HepG2 (cell line): Measurements from ENCODE around the gene C2orf92. TPM values are rescaled to one million over a fixed set of nuclear protein-coding genes. Genes with fewer than 3 reads are reported as not detected.

Experiments
- ATAC-seq: fragments of 200-7000 bp; cut with Tn5 transposase; 3 replicates; pipeline ENCODE4 v1.9.1; 2020; ENCODE audit warnings: mild to moderate bottlenecking, moderate library complexity
- BruUV-seq: library from RNA; stranded (reverse); fragments of 400-500 nt; replicated peaks from 2 replicates; lab custom pipeline; 2021; lab: Mats Ljungman, UMichigan
- CTCF ChIA-PET: fragments of 300-600 bp; formaldehyde crosslinking; extraction: SDS; loops from one replicate; lab custom pipeline; 2021; ENCODE audit warnings: low total read pairs, inconsistent platforms, low intra/inter-chr PET ratio; lab: Yijun Ruan, JAX
- POLR2A ChIA-PET: fragments of 350-600 bp; sonication (Branson Sonifier 250); formaldehyde crosslinking; loops from one replicate; lab custom pipeline; 2020; ENCODE audit warnings: antibody characterized with exemption, inconsistent platforms; lab: Yijun Ruan, JAX
- DNase-seq: peaks from one replicate; pipeline ENCODE4 v3.0.0-alpha.2; 2015; ENCODE audit warnings: low spot score
- FAIRE-seq: peaks from 3 replicates; lab custom pipeline; 2011; peaks lifted over from hg19 to GRCh38; lab: Jason Lieb, UNC
- H2AFZ ChIP-seq: one replicate; pipeline ENCODE4 v1.6.1; 2011; ENCODE audit warnings: low read length, inconsistent platforms
- H3K27ac ChIP-seq: fragments of 300-600 bp; 3 replicates; pipeline ENCODE4 v1.8.0; 2011; ENCODE audit warnings: mixed run types, mild to moderate bottlenecking, mixed read lengths, low read length, inconsistent platforms; ENCODE audit not compliant: insufficient read depth; ENCODE audit errors: extremely low read length
- H3K27me3 ChIP-seq, 2 experiments: fragments of 200-600 bp in 1 of 2; 2 replicates in 1 of 2; 3 replicates in 1 of 2; pipeline versions ENCODE4 v1.6.0 to v1.8.0; 2011; ENCODE audit warnings: low read length in 2 of 2, mild to moderate bottlenecking in 2 of 2, moderate library complexity in 2 of 2, inconsistent platforms in 1 of 2; ENCODE audit not compliant: insufficient read depth in 2 of 2, control insufficient read depth in 1 of 2
- H3K36me3 ChIP-seq, 2 experiments: fragments of 200-600 bp in 1 of 2; replicated peaks in 1 of 2; 2 replicates in 1 of 2; 3 replicates in 1 of 2; pipeline versions ENCODE4 v1.5.1 to v1.8.0; 2011; ENCODE audit warnings: low read length in 2 of 2, inconsistent platforms in 1 of 2; ENCODE audit not compliant: insufficient read depth in 2 of 2, control insufficient read depth in 1 of 2
- H3K4me1 ChIP-seq: 2 replicates; pipeline ENCODE4 v1.5.1; 2012; ENCODE audit warnings: low read length, inconsistent platforms; ENCODE audit not compliant: insufficient read depth
- H3K4me2 ChIP-seq: 2 replicates; pipeline ENCODE4 v1.6.0; 2011; ENCODE audit warnings: low read depth, low read length, inconsistent platforms
- H3K4me3 ChIP-seq, 3 experiments: fragments of 200-600 bp in 1 of 3; sonication (generic), shearing (Covaris generic) in 1 of 3; replicated peaks in 1 of 3; 2 replicates each; pipeline ENCODE4 v1.5.1; 2011 to 2016; ENCODE audit warnings: low read length in 3 of 3, inconsistent platforms in 2 of 3, low read depth in 2 of 3, mild to moderate bottlenecking in 2 of 3, control low read depth in 1 of 3, mixed read lengths in 1 of 3; ENCODE audit not compliant: insufficient read depth in 1 of 3
- H3K79me2 ChIP-seq: one replicate; pipeline ENCODE4 v1.6.1; 2011; ENCODE audit warnings: low read length, inconsistent platforms; ENCODE audit not compliant: insufficient read depth
- H3K9ac ChIP-seq: 2 replicates; pipeline ENCODE4 v1.6.0; 2011; ENCODE audit warnings: mild to moderate bottlenecking, low read depth, low read length, inconsistent platforms; ENCODE audit not compliant: insufficient read depth
- H3K9me3 ChIP-seq: 2 replicates; pipeline ENCODE4 v1.5.1; 2012; ENCODE audit warnings: mild to moderate bottlenecking, low read length
- H4K20me1 ChIP-seq: 2 replicates; pipeline ENCODE4 v1.6.0; 2011; ENCODE audit warnings: inconsistent platforms, mild to moderate bottlenecking, low read length, moderate library complexity; ENCODE audit not compliant: insufficient read depth
- DNMT3B ChIP-seq: conservative IDR thresholded peaks from 2 replicates; pipeline ENCODE4 v1.6.1; 2016; ENCODE audit warnings: missing biosample characterization, control low read depth
- ETS1 ChIP-seq: sonication (generic); formaldehyde crosslinking; IDR thresholded peaks from 2 replicates; pipeline ENCODE4 v1.4.0; 2020; ENCODE audit warnings: missing genetic modification reagents
- NR2C2 ChIP-seq: sonication (generic); formaldehyde crosslinking; IDR thresholded peaks from 2 replicates; pipeline ENCODE4 v1.4.0; 2020; ENCODE audit warnings: missing genetic modification reagents, mild to moderate bottlenecking, moderate library complexity, borderline replicate concordance
- PAF1 ChIP-seq: IDR thresholded peaks from 2 replicates; pipeline ENCODE4 v1.6.1; 2016; ENCODE audit warnings: missing genetic modification reagents, missing compliant biosample characterization
- RXRB ChIP-seq: IDR thresholded peaks from 2 replicates; pipeline ENCODE4 v1.6.1; 2016; ENCODE audit warnings: borderline replicate concordance, missing genetic modification reagents, missing compliant biosample characterization
- ZFP36L1 ChIP-seq: sonication (generic); formaldehyde crosslinking; IDR thresholded peaks from 2 replicates; pipeline ENCODE4 v1.8.0; 2022; ENCODE audit warnings: mild to moderate bottlenecking, missing genetic modification reagents, moderate library complexity
- ZFP41 ChIP-seq: sonication (generic); formaldehyde crosslinking; IDR thresholded peaks from 2 replicates; pipeline ENCODE4 v1.4.0; 2020; ENCODE audit warnings: mild to moderate bottlenecking, missing genetic modification reagents, borderline replicate concordance
- ZNF318 ChIP-seq: sonication (generic); formaldehyde crosslinking; IDR thresholded peaks from 2 replicates; pipeline ENCODE4 v1.4.0; 2020; ENCODE audit warnings: mild to moderate bottlenecking, missing genetic modification reagents
- ZNF430 ChIP-seq: sonication (generic); formaldehyde crosslinking; IDR thresholded peaks from 2 replicates; pipeline ENCODE4 v1.9.0; 2021; ENCODE audit warnings: mild to moderate bottlenecking, missing genetic modification reagents
- ZNF468 ChIP-seq: sonication (generic); formaldehyde crosslinking; IDR thresholded peaks from 2 replicates; pipeline ENCODE4 v1.8.0; 2022; ENCODE audit warnings: mild to moderate bottlenecking, moderate library complexity, missing genetic modification reagents
- ZNF841 ChIP-seq: sonication (generic); formaldehyde crosslinking; IDR thresholded peaks from 2 replicates; pipeline ENCODE4 v1.8.1; 2023; ENCODE audit warnings: missing genetic modification reagents, borderline replicate concordance
- WGBS: methylation state at CpG from one replicate; pipeline ENCODE4 v1.1.6; 2017; ENCODE audit warnings: low lambda C conversion rate; 5-methylcytosine and 5-hydroxymethylcytosine counted together
- in situ Hi-C: cut with HindIII; loops from 2 replicates; pipeline ENCODE4 v1.10.0; 2017; ENCODE audit warnings: low pct_unique_long_range_greater_than_20kb; ENCODE audit not compliant: extremely low pct_ligation_motif_present
- intact Hi-C: fragments of 100-400 bp; cut with micrococcal nuclease; formaldehyde crosslinking; loops from one replicate; pipeline ENCODE4 v1.10.0; 2022; ENCODE audit not compliant: unreplicated experiment
- polyA plus RNA-seq, 8 experiments: library from polyadenylated mRNA; depleted of rRNA in 3 of 8; stranded (reverse) in 7 of 8; unstranded in 1 of 8; fragments of >200 nt; fragmentation: Illumina TruSeq in 4 of 8; extraction: Trizol in 4 of 8; gene quantifications; 2 replicates each; pipeline versions ENCODE4 v1.2.1 to v1.2.3, GENCODE V29; 2011 to 2016; ENCODE audit warnings: low read depth in 4 of 8, missing spikeins in 1 of 8, mixed read lengths in 1 of 8; ENCODE audit not compliant: insufficient read depth in 1 of 8
- total RNA-seq, 5 experiments: library from RNA; depleted of rRNA; stranded (reverse); fragments of >200 nt; fragmentation: Illumina TruSeq; extraction: Trizol; gene quantifications; 2 replicates each; pipeline ENCODE4 v1.2.3, GENCODE V29; 2016; ENCODE audit warnings: low read depth in 1 of 5
- TF ChIP-seq, protein P1 (sequence below): sonication (generic); formaldehyde crosslinking; IDR thresholded peaks from 2 replicates; pipeline ENCODE4 v1.4.0; 2020; ENCODE audit warnings: mild to moderate bottlenecking, missing genetic modification reagents

C2orf92 gene
- total and polyA plus RNA-seq, 2 of the 13 experiments (the other 11 are each of a cell fraction or from before 2014, with no cell fraction given): 4.9 to 5.0 TPM

DNA sequence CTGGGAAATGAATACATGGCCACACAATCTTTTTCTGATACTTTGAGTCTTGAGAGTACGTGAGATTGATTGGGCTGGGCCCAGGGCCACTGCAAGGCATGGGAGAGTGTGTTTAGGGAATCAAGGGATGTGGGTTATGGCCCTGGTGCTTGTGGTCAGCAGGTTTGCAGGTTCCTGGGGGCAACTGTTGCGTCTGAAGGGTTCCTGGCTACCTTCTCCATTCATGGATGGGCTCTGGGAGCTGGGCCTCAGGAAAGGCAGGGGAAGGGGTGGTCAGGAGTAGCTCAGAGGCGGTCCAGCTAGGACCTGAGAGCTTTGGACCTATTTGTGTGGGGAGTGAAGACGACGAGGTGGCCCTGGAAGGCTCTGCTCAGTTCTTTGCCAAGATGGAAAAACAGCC is 35.5 kb downstream of the C2orf92 start (continued):
- TF ChIP-seq DNMT3B (CRISPR knock-in tag): no peak
- no peak for TF ChIP-seq NR2C2 (CRISPR knock-in tag)
- TF ChIP-seq, all 625 proteins: peak for 0

- no peak overlapping the region for H3K4me2 ChIP-seq
- H3K4me3 ChIP-seq: no peak overlapping the region
- DNase-seq (no peak), FAIRE-seq (no peak), ATAC-seq (no peak)
- H3K4me1 ChIP-seq: peaks cover 10% of the 10 kb centered on the region
- ChIA-PET CTCF (no interaction called here), POLR2A (no interaction called here)
- intact Hi-C loops: no loop called here
- no TSS peak for BruUV-seq
- no peak overlapping the region for H2AFZ ChIP-seq
- H3K79me2 ChIP-seq: no peaks in the 10 kb centered on the region
- no peaks in the 10 kb centered on the region for H4K20me1 ChIP-seq
- H3K9ac ChIP-seq: no peak overlapping the region
- no peaks in the 10 kb centered on the region for H3K9me3 ChIP-seq
- no peaks in the 10 kb centered on the region for H3K36me3 ChIP-seq
- 77% methylated on average over 13 of the region's 13 CpGs for WGBS
- no peak overlapping the region for H3K27ac ChIP-seq
- in situ Hi-C loops: loop anchor here (10.0 kb wide), 1 partner anchor 679 kb away; no protein-coding TSS in a partner anchor
- H3K27me3 ChIP-seq: peaks cover 4 to 5% of the 10 kb centered on the region in 2 experiments; a peak in 3 of 5 replicates
- TF ChIP-seq ZNF430 (CRISPR knock-in tag) (no peak), ZFP36L1 (CRISPR knock-in tag) (no peak), ZNF468 (CRISPR knock-in tag) (no peak), ZNF841 (CRISPR knock-in tag) (no peak), ETS1 (CRISPR knock-in tag) (no peak), RXRB (CRISPR knock-in tag) (no peak), PAF1 (CRISPR knock-in tag) (no peak), ZFP41 (CRISPR knock-in tag) (no peak), ZNF318 (CRISPR knock-in tag) (no peak)
- TF ChIP-seq, protein P1, sequence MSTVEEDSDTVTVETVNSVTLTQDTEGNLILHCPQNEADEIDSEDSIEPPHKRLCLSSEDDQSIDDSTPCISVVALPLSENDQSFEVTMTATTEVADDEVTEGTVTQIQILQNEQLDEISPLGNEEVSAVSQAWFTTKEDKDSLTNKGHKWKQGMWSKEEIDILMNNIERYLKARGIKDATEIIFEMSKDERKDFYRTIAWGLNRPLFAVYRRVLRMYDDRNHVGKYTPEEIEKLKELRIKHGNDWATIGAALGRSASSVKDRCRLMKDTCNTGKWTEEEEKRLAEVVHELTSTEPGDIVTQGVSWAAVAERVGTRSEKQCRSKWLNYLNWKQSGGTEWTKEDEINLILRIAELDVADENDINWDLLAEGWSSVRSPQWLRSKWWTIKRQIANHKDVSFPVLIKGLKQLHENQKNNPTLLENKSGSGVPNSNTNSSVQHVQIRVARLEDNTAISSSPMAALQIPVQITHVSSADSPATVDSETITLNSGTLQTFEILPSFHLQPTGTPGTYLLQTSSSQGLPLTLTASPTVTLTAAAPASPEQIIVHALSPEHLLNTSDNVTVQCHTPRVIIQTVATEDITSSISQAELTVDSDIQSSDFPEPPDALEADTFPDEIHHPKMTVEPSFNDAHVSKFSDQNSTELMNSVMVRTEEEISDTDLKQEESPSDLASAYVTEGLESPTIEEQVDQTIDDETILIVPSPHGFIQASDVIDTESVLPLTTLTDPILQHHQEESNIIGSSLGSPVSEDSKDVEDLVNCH (CRISPR knock-in tag): no peak
Measured at GRCh38 chr2:97706112-97706511, 36.6 kb downstream of the C2orf92 start.
